Psoas muscle (tissue), 8 donors: ENCODE results near the gene FOXF1. TPM values are rescaled to one million over a fixed set of nuclear protein-coding genes. Genes with fewer than 3 reads are reported as not detected.

Experiments used
- ATAC-seq, 4 donors: fragments of 200-7000 bp; cut with Tn5 transposase; one replicate each; pipeline ENCODE4 v1.9.1; 2020; ENCODE audit warnings: moderate library complexity in 3 of 4, mild to moderate bottlenecking in 2 of 4
- DNase-seq, 2 donors: peaks; one replicate each; pipeline ENCODE4 v3.0.0-alpha.2; 2020
- H3K27ac ChIP-seq: fragments of 200-600 bp; one replicate; pipeline ENCODE4 v1.8.0; 2022
- H3K27me3 ChIP-seq, 3 donors: fragments of 200-600 bp in 1 of 3; one replicate each; pipeline versions ENCODE4 v1.6.1 to v1.8.0; 2013 to 2022; ENCODE audit warnings: low read length in 2 of 3, mild to moderate bottlenecking in 2 of 3, moderate library complexity in 1 of 3; ENCODE audit not compliant: insufficient read depth in 3 of 3
- H3K36me3 ChIP-seq, 2 donors: fragments of 200-600 bp in 1 of 2; one replicate each; pipeline versions ENCODE4 v1.6.1 to v1.8.0; 2013 to 2022; ENCODE audit warnings: low read depth in 1 of 2, mild to moderate bottlenecking in 1 of 2, moderate library complexity in 1 of 2; ENCODE audit not compliant: insufficient read depth in 1 of 2
- H3K4me1 ChIP-seq: fragments of 200-600 bp; one replicate; pipeline ENCODE4 v1.8.0; 2022
- H3K4me3 ChIP-seq: fragments of 200-600 bp; one replicate; pipeline ENCODE4 v1.8.0; 2022; ENCODE audit warnings: mild to moderate bottlenecking
- H3K9me3 ChIP-seq: fragments of 200-600 bp; one replicate; pipeline ENCODE4 v1.8.0; 2022
- WGBS, 3 donors: extraction: QIAGEN DNeasy Blood & Tissue Kit; methylation state at CpG; one replicate each; pipeline versions ENCODE4 v1.1.6 to v1.1.7; 2013; 5-methylcytosine and 5-hydroxymethylcytosine counted together
- intact Hi-C, 2 donors: fragments of 100-400 bp; cut with DNase I; formaldehyde crosslinking; loops; one replicate each; pipeline versions ENCODE4 v1.11.0 to v1.14.2; 2022
- polyA plus RNA-seq, 3 donors: library from polyadenylated mRNA; stranded (reverse); fragments of 200-250 nt; gene quantifications; one replicate each; pipeline ENCODE4 v1.2.3, GENCODE V29; 2013
- total RNA-seq, 4 donors: library from RNA; stranded (reverse); fragmentation: NEBNext Ultra II Directional in 2 of 4; extraction: Animal tissue kit (Norgen Biotek cat#: 25700) in 2 of 4; gene quantifications; one replicate each; pipeline versions ENCODE4 v1.2.1 to v1.2.4, GENCODE V29; 2021 to 2023
- TF ChIP-seq, protein P1 (sequence below): fragments of 200-600 bp; IDR thresholded peaks from one replicate; pipeline ENCODE4 v1.8.0; 2022; ENCODE audit warnings: antibody characterized with exemption
- donor health status: healthy with polysubstance abuse.
- donor health status: DM: no; HTN: no; CAD: no; lungs with moderate emphysema.
- donor health status: Bipolar disorder and iron deficiency.
- donor health status: healthy.
- donor health status: DM: yes; HTN: yes; CAD: no.
- donor health status: DM: no; HTN: no; CAD: no.
- donor health status: DM: no; HTN: no; CAD: no.
- donor health status: DM: yes; HTN: yes; CAD: no.

FOXF1 gene
- total and polyA plus RNA-seq, 7 donors = 0.01 to 0.12 (median 0.03) TPM; not detected in 2

GRCh38 chr16:86501989-86502855 is 8.1 kb upstream of the FOXF1 start:
- ATAC-seq = no peak
- TF ChIP-seq, protein P1, sequence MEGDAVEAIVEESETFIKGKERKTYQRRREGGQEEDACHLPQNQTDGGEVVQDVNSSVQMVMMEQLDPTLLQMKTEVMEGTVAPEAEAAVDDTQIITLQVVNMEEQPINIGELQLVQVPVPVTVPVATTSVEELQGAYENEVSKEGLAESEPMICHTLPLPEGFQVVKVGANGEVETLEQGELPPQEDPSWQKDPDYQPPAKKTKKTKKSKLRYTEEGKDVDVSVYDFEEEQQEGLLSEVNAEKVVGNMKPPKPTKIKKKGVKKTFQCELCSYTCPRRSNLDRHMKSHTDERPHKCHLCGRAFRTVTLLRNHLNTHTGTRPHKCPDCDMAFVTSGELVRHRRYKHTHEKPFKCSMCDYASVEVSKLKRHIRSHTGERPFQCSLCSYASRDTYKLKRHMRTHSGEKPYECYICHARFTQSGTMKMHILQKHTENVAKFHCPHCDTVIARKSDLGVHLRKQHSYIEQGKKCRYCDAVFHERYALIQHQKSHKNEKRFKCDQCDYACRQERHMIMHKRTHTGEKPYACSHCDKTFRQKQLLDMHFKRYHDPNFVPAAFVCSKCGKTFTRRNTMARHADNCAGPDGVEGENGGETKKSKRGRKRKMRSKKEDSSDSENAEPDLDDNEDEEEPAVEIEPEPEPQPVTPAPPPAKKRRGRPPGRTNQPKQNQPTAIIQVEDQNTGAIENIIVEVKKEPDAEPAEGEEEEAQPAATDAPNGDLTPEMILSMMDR = no peak
- no peak overlapping the region for H3K27ac ChIP-seq
- H3K4me3 ChIP-seq = no peak overlapping the region
- peaks cover 2 to 98% (median 64%) of the 10 kb centered on the region in 3 donors for H3K27me3 ChIP-seq
- DNase-seq = no peak
- no peaks in the 10 kb centered on the region for H3K36me3 ChIP-seq
- intact Hi-C loops = no loop called here
- no peaks in the 10 kb centered on the region for H3K9me3 ChIP-seq
- H3K4me1 ChIP-seq = peaks cover 4% of the 10 kb centered on the region
- 7 to 9% (median 8%) methylated on average over 19 of the region's 19 CpGs for WGBS, 3 donors

GRCh38 chr16:86502856-86503748 is 7.2 kb upstream of the FOXF1 start:
- Histone ChIP-seq H3K27ac (no peak overlapping the region), H3K4me3 (no peak overlapping the region), H3K36me3 (no peaks in the 10 kb centered on the region), H3K4me1 (peaks cover 8% of the 10 kb centered on the region), H3K27me3 (peaks cover 0 to 98% (median 69%) of the 10 kb centered on the region in 3 donors), H3K9me3 (no peaks in the 10 kb centered on the region)
- DNase-seq (no peak), ATAC-seq (no peak)
- TF ChIP-seq, protein P1 = no peak
- intact Hi-C loops = no loop called here
- WGBS, 3 donors = 6 to 8% (median 8%) methylated on average over 22 of the region's 22 CpGs

- 4 to 12% (median 5%) methylated on average over 6 of the region's 6 CpGs for WGBS, 3 donors
- ATAC-seq = no peak
- DNase-seq = no peak
- H3K9me3 ChIP-seq = no peaks in the 10 kb centered on the region
- TF ChIP-seq, protein P1 = no peak
- H3K36me3 ChIP-seq = no peaks in the 10 kb centered on the region
- intact Hi-C loops = no loop called here
- no peak overlapping the region for H3K4me3 ChIP-seq
- no peak overlapping the region for H3K27ac ChIP-seq
- peaks cover 15% of the 10 kb centered on the region for H3K4me1 ChIP-seq
- peaks cover 0 to 98% (median 66%) of the 10 kb centered on the region in 3 donors for H3K27me3 ChIP-seq
Measured at GRCh38 chr16:86503830-86504229, 6.5 kb upstream of the FOXF1 start.

- H3K36me3 ChIP-seq = no peaks in the 10 kb centered on the region
- no peak overlapping the region for H3K4me3 ChIP-seq
- no peak overlapping the region for H3K27ac ChIP-seq
- TF ChIP-seq, protein P1 = no peak
- H3K27me3 ChIP-seq = peaks cover 0 to 98% (median 66%) of the 10 kb centered on the region in 3 donors
- H3K4me1 ChIP-seq = peaks cover 18% of the 10 kb centered on the region
- no peak for ATAC-seq
- 6 to 7% (median 7%) methylated on average over 27 of the region's 27 CpGs for WGBS, 3 donors
- DNase-seq = no peak
- H3K9me3 ChIP-seq = no peaks in the 10 kb centered on the region
- intact Hi-C loops = no loop called here
Measured at GRCh38 chr16:86504315-86505184, 5.8 kb upstream of the FOXF1 start.
